IMR-90 (cell line): ENCODE results near the gene MMEL1. TPM values are rescaled to one million over a fixed set of nuclear protein-coding genes. Genes with fewer than 3 reads are reported as not detected.

Experiments used
- ATAC-seq: fragments of 200-7000 bp; cut with Tn5 transposase; 2 replicates; pipeline ENCODE4 v1.9.1; 2020; ENCODE audit warnings: low read depth, mild to moderate bottlenecking, moderate library complexity
- BruUV-seq: library from RNA; stranded (reverse); fragments of 400-500 nt; replicated peaks from 2 replicates; lab custom pipeline; 2021; lab: Mats Ljungman, UMichigan
- CTCF ChIA-PET: fragments of 300-600 bp; formaldehyde crosslinking; extraction: SDS; loops from one replicate; lab custom pipeline; 2021; ENCODE audit warnings: antibody characterized with exemption; lab: Yijun Ruan, JAX
- POLR2A ChIA-PET: fragments of 300-600 bp; sonication (Branson Sonifier 250); formaldehyde crosslinking; loops from one replicate; lab custom pipeline; 2022; ENCODE audit warnings: antibody characterized with exemption; ENCODE audit not compliant: unreplicated experiment; lab: Charles Lee
- DNase-seq: peaks from one replicate; pipeline ENCODE4 v3.0.0; 2013
- H2AFZ ChIP-seq: replicated peaks from 2 replicates; pipeline ENCODE3; 2013; ENCODE audit warnings: low read length, mild to moderate bottlenecking; ENCODE audit not compliant: poor library complexity
- H2AK5ac ChIP-seq: 2 replicates; pipeline ENCODE4 v1.6.1; 2013; ENCODE audit warnings: low read depth, low read length, inconsistent platforms
- H2AK9ac ChIP-seq: replicated peaks from 2 replicates; pipeline ENCODE3; 2013; ENCODE audit warnings: mild to moderate bottlenecking, low read depth, low read length, moderate library complexity; ENCODE audit not compliant: poor library complexity
- H2BK120ac ChIP-seq: 2 replicates; pipeline ENCODE4 v1.6.1; 2013; ENCODE audit warnings: low read depth, low read length, inconsistent platforms
- H2BK15ac ChIP-seq: 3 replicates; pipeline ENCODE4 v1.6.1; 2013; ENCODE audit warnings: low read depth, low read length, inconsistent platforms
- H2BK20ac ChIP-seq: 2 replicates; pipeline ENCODE4 v1.6.1; 2013; ENCODE audit warnings: low read depth, mild to moderate bottlenecking, inconsistent platforms, low read length, moderate library complexity
- H2BK5ac ChIP-seq: 2 replicates; pipeline ENCODE4 v1.6.1; 2013; ENCODE audit warnings: mild to moderate bottlenecking, low read depth, low read length, inconsistent platforms; ENCODE audit not compliant: poor library complexity, severe bottlenecking
- H3K14ac ChIP-seq: replicated peaks from 2 replicates; pipeline ENCODE4 v1.6.1; 2013; ENCODE audit warnings: low read depth, low read length, inconsistent platforms
- H3K18ac ChIP-seq: 2 replicates; pipeline ENCODE4 v1.6.1; 2013; ENCODE audit warnings: low read depth, low read length, control low read depth
- H3K23ac ChIP-seq: 2 replicates; pipeline ENCODE4 v1.6.1; 2013; ENCODE audit warnings: low read depth, low read length, inconsistent platforms
- H3K27ac ChIP-seq: 2 replicates; pipeline ENCODE4 v1.5.1; 2013; ENCODE audit warnings: mild to moderate bottlenecking, control low read depth, low read length; ENCODE audit not compliant: insufficient read depth
- H3K27me3 ChIP-seq: 2 replicates; pipeline ENCODE4 v1.6.1; 2013; ENCODE audit warnings: low read length; ENCODE audit not compliant: control insufficient read depth, insufficient read depth
- H3K36me3 ChIP-seq: 2 replicates; pipeline ENCODE4 v1.6.1; 2013; ENCODE audit warnings: low read length, mixed read lengths; ENCODE audit not compliant: control insufficient read depth, insufficient read depth
- H3K4ac ChIP-seq: 2 replicates; pipeline ENCODE4 v1.6.1; 2013; ENCODE audit warnings: low read depth, low read length, inconsistent platforms
- H3K4me1 ChIP-seq: 2 replicates; pipeline ENCODE4 v1.6.1; 2013; ENCODE audit warnings: low read length, mixed read lengths; ENCODE audit not compliant: control insufficient read depth, insufficient read depth
- H3K4me2 ChIP-seq: 2 replicates; pipeline ENCODE4 v1.6.1; 2013; ENCODE audit warnings: low read depth, mild to moderate bottlenecking, control low read depth, low read length, moderate library complexity
- H3K4me3 ChIP-seq: 2 replicates; pipeline ENCODE4 v1.5.1; 2013; ENCODE audit warnings: low read depth, mild to moderate bottlenecking, control low read depth, low read length, moderate library complexity; ENCODE audit not compliant: insufficient read depth
- H3K56ac ChIP-seq: 2 replicates; pipeline ENCODE4 v1.6.1; 2013; ENCODE audit warnings: low read length, inconsistent platforms; ENCODE audit not compliant: insufficient read depth; ENCODE audit errors: extremely low read depth
- H3K79me1 ChIP-seq, 2 experiments: 2 replicates each; pipeline ENCODE4 v1.6.1; 2013; ENCODE audit warnings: low read length in 2 of 2, inconsistent platforms in 1 of 2, low read depth in 1 of 2
- H3K9ac ChIP-seq: 2 replicates; pipeline ENCODE4 v1.6.1; 2013; ENCODE audit warnings: low read depth, low read length, control low read depth
- H3K9me1 ChIP-seq: 2 replicates; pipeline ENCODE4 v1.6.1; 2013; ENCODE audit warnings: low read length, inconsistent platforms; ENCODE audit not compliant: insufficient read depth
- H3K9me3 ChIP-seq: 2 replicates; pipeline ENCODE4 v1.6.1; 2013; ENCODE audit warnings: low read length; ENCODE audit not compliant: control insufficient read depth, insufficient read depth
- H4K20me1 ChIP-seq: 2 replicates; pipeline ENCODE4 v1.6.1; 2013; ENCODE audit warnings: low read length, inconsistent platforms; ENCODE audit not compliant: insufficient read depth
- H4K5ac ChIP-seq: 2 replicates; pipeline ENCODE4 v1.6.1; 2013; ENCODE audit warnings: mild to moderate bottlenecking, low read depth, low read length, control low read depth
- H4K8ac ChIP-seq, 2 experiments: 2 replicates each; pipeline ENCODE4 v1.6.1; 2013; ENCODE audit warnings: low read depth in 2 of 2, low read length in 2 of 2, control low read depth in 1 of 2, inconsistent platforms in 1 of 2
- H4K91ac ChIP-seq: 2 replicates; pipeline ENCODE4 v1.6.1; 2013; ENCODE audit warnings: low read depth, low read length, inconsistent platforms; ENCODE audit not compliant: insufficient read depth
- BHLHE40 ChIP-seq: fragments of 150-350 bp; IDR thresholded peaks from 2 replicates; pipeline ENCODE4 v1.6.1; 2016; ENCODE audit warnings: mild to moderate bottlenecking, low read depth, low read length
- CEBPB ChIP-seq: IDR thresholded peaks from 2 replicates; pipeline ENCODE4 v1.6.1; 2012; ENCODE audit warnings: low read depth, low read length, improper control_type of control experiment
- CHD1 ChIP-seq: IDR thresholded peaks from 2 replicates; pipeline ENCODE4 v1.6.1; 2012; ENCODE audit warnings: low read depth, low read length, improper control_type of control experiment
- FOS ChIP-seq: fragments of 150-350 bp; IDR thresholded peaks from 2 replicates; pipeline ENCODE4 v1.6.1; 2016; ENCODE audit warnings: low read depth, low read length
- MAFK ChIP-seq: IDR thresholded peaks from 2 replicates; pipeline ENCODE4 v1.6.1; 2012; ENCODE audit warnings: low read depth, low read length, improper control_type of control experiment
- MAZ ChIP-seq: IDR thresholded peaks from 2 replicates; pipeline ENCODE4 v1.6.1; 2012; ENCODE audit warnings: low read depth, mild to moderate bottlenecking, low read length, improper control_type of control experiment, moderate library complexity, borderline replicate concordance
- MXI1 ChIP-seq: IDR thresholded peaks from 2 replicates; pipeline ENCODE4 v1.6.1; 2012; ENCODE audit warnings: low read depth, mild to moderate bottlenecking, low read length, moderate library complexity, borderline replicate concordance
- NFE2L2 ChIP-seq: fragments of 150-350 bp; IDR thresholded peaks from 2 replicates; pipeline ENCODE4 v1.6.1; 2016; ENCODE audit warnings: low read depth, mild to moderate bottlenecking, low read length
- POLR2A ChIP-seq: IDR thresholded peaks from 2 replicates; pipeline ENCODE4 v1.6.1; 2012; ENCODE audit warnings: mild to moderate bottlenecking, low read depth, low read length
- RAD21 ChIP-seq: IDR thresholded peaks from 2 replicates; pipeline ENCODE4 v1.6.1; 2012; ENCODE audit warnings: low read length, improper control_type of control experiment
- RCOR1 ChIP-seq: IDR thresholded peaks from 2 replicates; pipeline ENCODE4 v1.6.1; 2012; ENCODE audit warnings: mild to moderate bottlenecking, low read length, improper control_type of control experiment; ENCODE audit not compliant: insufficient replicate concordance
- RFX5 ChIP-seq: IDR thresholded peaks from 2 replicates; pipeline ENCODE4 v1.8.0; 2012; ENCODE audit warnings: low read depth, mild to moderate bottlenecking, low read length, moderate library complexity
- SMC3 ChIP-seq: fragments of 150-350 bp; IDR thresholded peaks from 2 replicates; pipeline ENCODE4 v1.6.1; 2016; ENCODE audit warnings: low read depth, mild to moderate bottlenecking, antibody characterized with exemption, low read length, moderate library complexity
- WGBS, 2 experiments: methylation state at CpG; one replicate each; pipeline versions ENCODE4 v1.1.5 to v1.1.7; 2013; ENCODE audit warnings: missing lambda C conversion rate in 2 of 2; ENCODE audit not compliant: insufficient read length in 1 of 2; ENCODE audit errors: extremely low coverage in 2 of 2; 5-methylcytosine and 5-hydroxymethylcytosine counted together
- dilution Hi-C: fragments of 300-500 bp; cut with HindIII; formaldehyde crosslinking; loops from one replicate; pipeline ENCODE4 v1.14.3; 2018; ENCODE audit warnings: low sequenced_read_pairs; ENCODE audit not compliant: unreplicated experiment
- in situ Hi-C: fragments of 300-500 bp; cut with MboI; formaldehyde crosslinking; loops from 3 replicates; pipeline ENCODE4 v1.14.3; 2019; ENCODE audit warnings: low sequenced_read_pairs, inconsistent platforms, mixed read lengths
- intact Hi-C: fragments of 100-400 bp; cut with micrococcal nuclease; formaldehyde crosslinking; loops from 2 replicates; pipeline ENCODE4 v1.10.0; 2022
- polyA plus RNA-seq, 3 experiments: library from polyadenylated mRNA; depleted of rRNA; stranded (reverse); fragments of >200 nt; gene quantifications; 2 replicates each; pipeline ENCODE4 v1.2.3, GENCODE V29; 2012; ENCODE audit warnings: low replicate concordance in 1 of 3
- total RNA-seq: library from RNA; depleted of rRNA; stranded (reverse); fragments of >200 nt; gene quantifications from 2 replicates; pipeline ENCODE4 v1.2.3, GENCODE V29; 2012
- TF ChIP-seq, protein P1 (sequence below): conservative IDR thresholded peaks from 2 replicates; pipeline ENCODE4 v1.5.1; 2012; ENCODE audit warnings: mild to moderate bottlenecking, low read depth, low read length, improper control_type of control experiment
- TF ChIP-seq, protein P2 (sequence below): fragments of 150-350 bp; IDR thresholded peaks from 2 replicates; pipeline ENCODE4 v1.6.1; 2016; ENCODE audit warnings: low read depth, mild to moderate bottlenecking, low read length, moderate library complexity, borderline replicate concordance
- TF ChIP-seq, protein P3 (sequence below): fragments of 150-350 bp; IDR thresholded peaks from 2 replicates; pipeline ENCODE4 v1.6.1; 2017; ENCODE audit warnings: mild to moderate bottlenecking, antibody characterized with exemption, low read length, low read depth

MMEL1 gene
- total and polyA plus RNA-seq, 2 of the 4 experiments (the other 2 are of a cell fraction), result under 0.01 to 0.12 TPM

DNA sequence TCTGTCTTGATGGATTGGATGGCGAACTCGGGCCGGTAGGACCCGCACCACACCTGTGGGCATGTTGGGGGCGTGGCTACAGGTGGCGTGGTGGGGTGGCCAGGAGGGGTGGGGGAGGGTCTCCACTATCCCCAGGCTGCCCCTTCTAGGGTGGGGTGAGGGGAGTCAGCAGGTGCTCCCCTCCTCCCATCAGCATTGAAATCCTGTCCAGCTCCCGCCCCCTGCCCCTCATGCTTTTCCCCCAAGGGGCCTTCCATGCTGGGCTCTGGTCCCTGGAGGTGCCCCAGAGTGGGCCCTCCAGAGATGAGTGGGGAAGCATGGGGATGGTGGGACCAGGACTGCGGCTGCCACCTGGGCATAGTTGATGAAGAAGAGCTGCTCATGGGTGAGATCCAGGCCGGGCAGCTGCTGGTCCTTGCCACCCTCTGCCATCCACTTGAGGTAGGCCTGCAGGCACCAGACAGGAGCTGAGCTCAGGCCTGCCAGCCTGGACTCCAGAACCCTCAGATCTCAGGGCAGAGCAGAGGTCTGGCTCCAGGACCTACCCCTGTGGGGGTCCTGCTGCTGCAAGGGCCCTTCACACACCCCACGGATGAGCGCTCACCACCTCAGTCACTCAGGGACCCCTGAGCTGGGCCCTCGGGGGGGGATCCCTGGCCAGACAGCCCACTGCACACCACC is 41.1 kb downstream of the MMEL1 start:
- dilution Hi-C loops, result no loop called here

More for the DNA sequence above, 41.1 kb downstream of the MMEL1 start:
- Histone ChIP-seq H3K18ac (no peak overlapping the region), H4K91ac (no peak overlapping the region), H3K79me1 (peaks cover 0 to 12% of the 10 kb centered on the region in 2 experiments; a peak in 1 of 4 replicates), H2BK120ac (no peak overlapping the region), H2BK5ac (no peak overlapping the region), H3K4ac (no peak overlapping the region), H4K5ac (no peak overlapping the region), H3K9me3 (no peaks in the 10 kb centered on the region), H2BK20ac (no peak overlapping the region), H2AFZ (no peak overlapping the region), H2AK5ac (no peak overlapping the region), H2BK15ac (no peak overlapping the region), H4K8ac (no peak overlapping the region), H3K9ac (no peak overlapping the region), H3K56ac (no peak overlapping the region), H3K4me1 (peaks cover 4% of the 10 kb centered on the region; the same call in 1 of the 2 replicates), H3K36me3 (peaks cover 2% of the 10 kb centered on the region; the same call in 1 of the 2 replicates), H3K4me3 (no peak overlapping the region), H3K14ac (no peak overlapping the region), H3K23ac (no peak overlapping the region), H3K9me1 (no peaks in the 10 kb centered on the region), H2AK9ac (no peak overlapping the region), H4K20me1 (no peaks in the 10 kb centered on the region), H3K4me2 (no peak overlapping the region), H3K27ac (no peak overlapping the region), H3K27me3 (no peaks in the 10 kb centered on the region; the same call in 1 of the 2 replicates)
- DNase-seq (no peak), ATAC-seq (no peak)
- no TSS peak for BruUV-seq
- POLR2A ChIA-PET, result no interaction called here
- TF ChIP-seq MAFK, result no peak
- TF ChIP-seq, protein P1, sequence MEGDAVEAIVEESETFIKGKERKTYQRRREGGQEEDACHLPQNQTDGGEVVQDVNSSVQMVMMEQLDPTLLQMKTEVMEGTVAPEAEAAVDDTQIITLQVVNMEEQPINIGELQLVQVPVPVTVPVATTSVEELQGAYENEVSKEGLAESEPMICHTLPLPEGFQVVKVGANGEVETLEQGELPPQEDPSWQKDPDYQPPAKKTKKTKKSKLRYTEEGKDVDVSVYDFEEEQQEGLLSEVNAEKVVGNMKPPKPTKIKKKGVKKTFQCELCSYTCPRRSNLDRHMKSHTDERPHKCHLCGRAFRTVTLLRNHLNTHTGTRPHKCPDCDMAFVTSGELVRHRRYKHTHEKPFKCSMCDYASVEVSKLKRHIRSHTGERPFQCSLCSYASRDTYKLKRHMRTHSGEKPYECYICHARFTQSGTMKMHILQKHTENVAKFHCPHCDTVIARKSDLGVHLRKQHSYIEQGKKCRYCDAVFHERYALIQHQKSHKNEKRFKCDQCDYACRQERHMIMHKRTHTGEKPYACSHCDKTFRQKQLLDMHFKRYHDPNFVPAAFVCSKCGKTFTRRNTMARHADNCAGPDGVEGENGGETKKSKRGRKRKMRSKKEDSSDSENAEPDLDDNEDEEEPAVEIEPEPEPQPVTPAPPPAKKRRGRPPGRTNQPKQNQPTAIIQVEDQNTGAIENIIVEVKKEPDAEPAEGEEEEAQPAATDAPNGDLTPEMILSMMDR, result no peak
- TF ChIP-seq, protein P2, sequence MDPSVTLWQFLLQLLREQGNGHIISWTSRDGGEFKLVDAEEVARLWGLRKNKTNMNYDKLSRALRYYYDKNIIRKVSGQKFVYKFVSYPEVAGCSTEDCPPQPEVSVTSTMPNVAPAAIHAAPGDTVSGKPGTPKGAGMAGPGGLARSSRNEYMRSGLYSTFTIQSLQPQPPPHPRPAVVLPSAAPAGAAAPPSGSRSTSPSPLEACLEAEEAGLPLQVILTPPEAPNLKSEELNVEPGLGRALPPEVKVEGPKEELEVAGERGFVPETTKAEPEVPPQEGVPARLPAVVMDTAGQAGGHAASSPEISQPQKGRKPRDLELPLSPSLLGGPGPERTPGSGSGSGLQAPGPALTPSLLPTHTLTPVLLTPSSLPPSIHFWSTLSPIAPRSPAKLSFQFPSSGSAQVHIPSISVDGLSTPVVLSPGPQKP, result no peak
- no peak for TF ChIP-seq FOS
- TF ChIP-seq MXI1, result no peak
- no peak for TF ChIP-seq NFE2L2
- TF ChIP-seq, protein P3, sequence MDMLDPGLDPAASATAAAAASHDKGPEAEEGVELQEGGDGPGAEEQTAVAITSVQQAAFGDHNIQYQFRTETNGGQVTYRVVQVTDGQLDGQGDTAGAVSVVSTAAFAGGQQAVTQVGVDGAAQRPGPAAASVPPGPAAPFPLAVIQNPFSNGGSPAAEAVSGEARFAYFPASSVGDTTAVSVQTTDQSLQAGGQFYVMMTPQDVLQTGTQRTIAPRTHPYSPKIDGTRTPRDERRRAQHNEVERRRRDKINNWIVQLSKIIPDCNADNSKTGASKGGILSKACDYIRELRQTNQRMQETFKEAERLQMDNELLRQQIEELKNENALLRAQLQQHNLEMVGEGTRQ, result no peak
- no peak for TF ChIP-seq CEBPB
- TF ChIP-seq SMC3, result no peak
- TF ChIP-seq POLR2A, result no peak
- no peak for TF ChIP-seq RAD21
- TF ChIP-seq BHLHE40, result no peak
- no peak for TF ChIP-seq MAZ
- no peak for TF ChIP-seq RFX5
- no peak for TF ChIP-seq RCOR1
- no peak for TF ChIP-seq CHD1
- in situ Hi-C loops (no loop called here), intact Hi-C loops (no loop called here)
- WGBS, 2 experiments, result 100% methylated on average over 2 of the region's 12 CpGs; no CpG with 5 or more reads in 1 of the 2 experiments
- CTCF ChIA-PET, result no interaction called here
